Measurements from ENCODE around the gene SLC6A4. TPM values are rescaled to one million over a fixed set of nuclear protein-coding genes. Genes with fewer than 3 reads are reported as not detected.

The SLC6A4 gene
- total RNA-seq, 1 experiment from 2014 or later = not detected

DNA sequence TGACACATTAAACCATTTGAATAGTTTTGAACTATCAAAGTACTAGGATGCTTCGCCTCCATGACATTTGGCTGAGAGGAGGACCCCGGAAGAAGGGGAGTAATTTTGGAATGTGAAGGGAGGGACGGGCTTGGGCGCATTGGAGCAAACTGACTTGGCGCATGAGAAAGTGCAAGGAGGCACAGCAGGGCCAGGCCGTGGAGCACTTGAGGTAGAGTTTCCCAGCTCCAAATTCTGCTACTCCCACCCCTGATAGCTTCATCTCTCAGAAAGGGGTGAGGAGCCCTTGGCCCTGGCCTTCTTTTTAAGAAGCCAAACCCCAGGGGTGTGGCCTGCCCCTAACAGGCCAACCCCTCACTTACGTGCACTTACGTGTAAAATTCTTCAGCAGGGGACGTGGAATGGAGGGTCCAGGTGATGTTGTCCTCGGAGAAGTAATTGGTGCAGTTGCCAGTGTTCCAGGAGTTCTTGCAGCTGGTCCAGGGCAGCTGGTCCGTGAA, 17.7 kb downstream of the SLC6A4 start:
- H3K27me3 Mint-ChIP-seq (ENCODE audit: unreplicated experiment) = peaks cover 46% of the 10 kb centered on the region
- TF ChIP-seq, protein P1, sequence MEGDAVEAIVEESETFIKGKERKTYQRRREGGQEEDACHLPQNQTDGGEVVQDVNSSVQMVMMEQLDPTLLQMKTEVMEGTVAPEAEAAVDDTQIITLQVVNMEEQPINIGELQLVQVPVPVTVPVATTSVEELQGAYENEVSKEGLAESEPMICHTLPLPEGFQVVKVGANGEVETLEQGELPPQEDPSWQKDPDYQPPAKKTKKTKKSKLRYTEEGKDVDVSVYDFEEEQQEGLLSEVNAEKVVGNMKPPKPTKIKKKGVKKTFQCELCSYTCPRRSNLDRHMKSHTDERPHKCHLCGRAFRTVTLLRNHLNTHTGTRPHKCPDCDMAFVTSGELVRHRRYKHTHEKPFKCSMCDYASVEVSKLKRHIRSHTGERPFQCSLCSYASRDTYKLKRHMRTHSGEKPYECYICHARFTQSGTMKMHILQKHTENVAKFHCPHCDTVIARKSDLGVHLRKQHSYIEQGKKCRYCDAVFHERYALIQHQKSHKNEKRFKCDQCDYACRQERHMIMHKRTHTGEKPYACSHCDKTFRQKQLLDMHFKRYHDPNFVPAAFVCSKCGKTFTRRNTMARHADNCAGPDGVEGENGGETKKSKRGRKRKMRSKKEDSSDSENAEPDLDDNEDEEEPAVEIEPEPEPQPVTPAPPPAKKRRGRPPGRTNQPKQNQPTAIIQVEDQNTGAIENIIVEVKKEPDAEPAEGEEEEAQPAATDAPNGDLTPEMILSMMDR (IDR thresholded peaks at IDR 0.05; ENCODE audit: unreplicated experiment) = no peak
- CTCF ChIA-PET = no interaction called here
- H3K9me3 Mint-ChIP-seq (ENCODE audit: low read depth, unreplicated experiment) = no peaks in the 10 kb centered on the region
- no peak overlapping the region for H3K27ac Mint-ChIP-seq (ENCODE audit: unreplicated experiment)
- no peak for DNase-seq
- no peak overlapping the region for H3K4me3 Mint-ChIP-seq (ENCODE audit: low read depth, unreplicated experiment)
- H3K4me1 Mint-ChIP-seq (ENCODE audit: low read depth, unreplicated experiment) = no peaks in the 10 kb centered on the region
- intact Hi-C loops (cut with micrococcal nuclease; ENCODE audit: unreplicated experiment) = no loop called here
- no TSS peak for BruUV-seq (replicated peaks)
- H3K36me3 Mint-ChIP-seq (ENCODE audit: insufficient read depth, unreplicated experiment) = no peaks in the 10 kb centered on the region

DNA sequence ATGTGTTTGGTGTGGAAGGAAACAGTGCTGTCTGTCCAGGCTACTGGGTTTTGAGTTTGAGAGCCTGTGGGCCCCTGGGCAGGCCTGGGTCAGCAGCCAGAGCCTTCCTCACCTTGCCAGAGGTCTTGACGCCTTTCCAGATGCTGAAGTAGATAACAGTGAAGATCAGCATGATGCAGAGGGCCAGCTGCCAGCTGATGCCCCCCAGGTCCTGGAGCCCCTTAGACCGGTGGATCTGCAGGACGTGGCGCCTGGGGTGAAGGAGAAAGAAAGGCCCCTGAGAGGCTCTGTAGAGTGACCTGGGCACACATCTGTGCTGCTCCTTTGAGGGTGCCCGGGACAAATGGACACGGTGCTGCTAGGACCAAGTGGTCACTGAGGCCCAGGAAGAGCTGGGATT, 18.4 kb downstream of the SLC6A4 start:
- no peaks in the 10 kb centered on the region for H3K9me3 Mint-ChIP-seq (ENCODE audit: low read depth, unreplicated experiment)
- no TSS peak for BruUV-seq (replicated peaks)
- CTCF ChIA-PET = no interaction called here
- H3K4me3 Mint-ChIP-seq (ENCODE audit: low read depth, unreplicated experiment) = no peak overlapping the region
- H3K4me1 Mint-ChIP-seq (ENCODE audit: low read depth, unreplicated experiment) = no peaks in the 10 kb centered on the region
- H3K27ac Mint-ChIP-seq (ENCODE audit: unreplicated experiment) = no peak overlapping the region
- TF ChIP-seq, protein P1 (IDR thresholded peaks at IDR 0.05; ENCODE audit: unreplicated experiment) = no peak
- intact Hi-C loops (cut with micrococcal nuclease; ENCODE audit: unreplicated experiment) = no loop called here
- DNase-seq = no peak
- peaks cover 46% of the 10 kb centered on the region for H3K27me3 Mint-ChIP-seq (ENCODE audit: unreplicated experiment)
- no peaks in the 10 kb centered on the region for H3K36me3 Mint-ChIP-seq (ENCODE audit: insufficient read depth, unreplicated experiment)

DNA sequence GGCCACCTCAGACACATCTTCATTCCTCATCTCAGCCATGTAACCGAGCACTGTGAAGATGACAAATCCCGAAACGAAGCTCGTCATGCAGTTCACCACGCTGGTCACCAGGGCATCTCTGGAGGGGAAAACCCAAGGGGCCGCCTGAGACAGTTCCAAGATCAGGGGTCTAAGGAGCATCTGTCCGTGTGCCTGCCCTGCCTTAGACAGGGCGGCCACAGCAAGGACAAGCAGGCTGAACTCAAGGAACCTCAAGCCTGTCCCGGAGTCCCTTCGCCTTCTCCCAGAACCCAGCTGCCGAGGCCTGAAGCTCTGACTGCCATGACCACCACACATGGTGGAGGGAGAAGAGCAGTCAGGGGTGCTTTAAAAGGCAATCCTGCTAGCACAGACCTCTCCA, 22.7 kb downstream of the SLC6A4 start:
- BruUV-seq (replicated peaks) = no TSS peak
- intact Hi-C loops (cut with micrococcal nuclease; ENCODE audit: unreplicated experiment) = no loop called here
- no peaks in the 10 kb centered on the region for H3K36me3 Mint-ChIP-seq (ENCODE audit: insufficient read depth, unreplicated experiment)
- no peak overlapping the region for H3K27ac Mint-ChIP-seq (ENCODE audit: unreplicated experiment)
- no peak overlapping the region for H3K4me3 Mint-ChIP-seq (ENCODE audit: low read depth, unreplicated experiment)
- no peak for DNase-seq
- H3K9me3 Mint-ChIP-seq (ENCODE audit: low read depth, unreplicated experiment) = no peaks in the 10 kb centered on the region
- peaks cover 56% of the 10 kb centered on the region for H3K27me3 Mint-ChIP-seq (ENCODE audit: unreplicated experiment)
- CTCF ChIA-PET = no interaction called here
- H3K4me1 Mint-ChIP-seq (ENCODE audit: low read depth, unreplicated experiment) = no peaks in the 10 kb centered on the region
- TF ChIP-seq, protein P1 (IDR thresholded peaks at IDR 0.05; ENCODE audit: unreplicated experiment) = no peak

DNA sequence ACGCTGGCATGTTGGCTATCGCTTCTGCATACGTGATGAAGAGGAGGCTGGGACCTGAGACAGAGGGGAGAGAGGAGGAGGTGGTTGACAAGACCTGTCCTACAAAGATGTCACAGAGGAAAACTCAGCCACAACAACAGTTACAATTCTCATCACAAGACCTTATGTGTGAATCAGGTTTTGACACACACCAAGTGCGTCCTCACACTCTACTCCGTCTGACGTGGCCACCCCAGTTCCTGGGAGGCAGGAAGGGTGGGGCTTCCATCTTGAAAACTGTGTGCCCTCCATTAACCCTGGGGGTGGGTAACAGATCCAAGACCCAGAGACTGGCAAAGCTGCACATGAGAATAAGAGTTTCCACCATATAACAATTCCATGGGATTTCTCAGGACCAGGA, 24.1 kb downstream of the SLC6A4 start:
- no TSS peak for BruUV-seq (replicated peaks)
- TF ChIP-seq, protein P1 (IDR thresholded peaks at IDR 0.05; ENCODE audit: unreplicated experiment) = no peak
- H3K27ac Mint-ChIP-seq (ENCODE audit: unreplicated experiment) = no peak overlapping the region
- H3K9me3 Mint-ChIP-seq (ENCODE audit: low read depth, unreplicated experiment) = no peaks in the 10 kb centered on the region
- peaks cover 52% of the 10 kb centered on the region for H3K27me3 Mint-ChIP-seq (ENCODE audit: unreplicated experiment)
- H3K36me3 Mint-ChIP-seq (ENCODE audit: insufficient read depth, unreplicated experiment) = no peaks in the 10 kb centered on the region
- H3K4me3 Mint-ChIP-seq (ENCODE audit: low read depth, unreplicated experiment) = no peak overlapping the region
- CTCF ChIA-PET = no interaction called here
- no peaks in the 10 kb centered on the region for H3K4me1 Mint-ChIP-seq (ENCODE audit: low read depth, unreplicated experiment)
- DNase-seq = no peak
- intact Hi-C loops (cut with micrococcal nuclease; ENCODE audit: unreplicated experiment) = no loop called here

Data from Calu3 (cell line).